Peyer's patch (tissue), 4 donors: ENCODE results near the gene ARHGEF7. TPM values are rescaled to one million over a fixed set of nuclear protein-coding genes. Genes with fewer than 3 reads are reported as not detected.

Source experiments
- DNase-seq, 3 donors: peaks; one replicate each; pipeline ENCODE4 v3.0.0-alpha.2; 2017 to 2019
- H3K27ac ChIP-seq, 4 donors: fragments of 200-600 bp; sonication (generic); one replicate each; pipeline ENCODE4 v1.5.1; 2016 to 2019
- H3K27me3 ChIP-seq, 2 donors: fragments of 200-600 bp; sonication (generic); one replicate each; pipeline ENCODE4 v1.5.1; 2019
- H3K36me3 ChIP-seq, 3 donors: fragments of 200-600 bp; sonication (generic); one replicate each; pipeline ENCODE4 v1.5.1; 2016 to 2019
- H3K4me1 ChIP-seq, 4 donors: fragments of 200-600 bp; sonication (generic); one replicate each; pipeline ENCODE4 v1.5.1; 2016 to 2019
- H3K4me3 ChIP-seq, 4 donors: fragments of 200-600 bp; sonication (generic); 1 replicate in 3 of 4; 2 replicates in 1 of 4; pipeline ENCODE4 v1.5.1; 2016 to 2019; ENCODE audit warnings: mild to moderate bottlenecking in 1 of 4
- H3K9me3 ChIP-seq, 4 donors: fragments of 200-600 bp; sonication (generic); one replicate each; pipeline ENCODE4 v1.5.1; 2016 to 2019; ENCODE audit warnings: mild to moderate bottlenecking in 1 of 4
- CTCF ChIP-seq, 6 experiments: fragments of 450-650 bp in 4 of 6; fragments of 200-600 bp in 2 of 6; sonication (generic) in 1 of 6; IDR thresholded peaks; one replicate each; pipeline ENCODE4 v1.5.1; 2017 to 2019; ENCODE audit warnings: antibody characterized with exemption in 6 of 6, mild to moderate bottlenecking in 3 of 6, moderate library complexity in 1 of 6
- POLR2A ChIP-seq, 2 donors: fragments of 450-650 bp; IDR thresholded peaks; one replicate each; pipeline ENCODE4 v1.5.1; 2017; ENCODE audit warnings: antibody characterized with exemption in 2 of 2, mild to moderate bottlenecking in 2 of 2, moderate library complexity in 2 of 2
- total RNA-seq, 4 donors: library from RNA; depleted of rRNA; stranded (reverse); fragments of >200 nt; gene quantifications; one replicate each; pipeline ENCODE4 v1.1.0, GENCODE V29; 2016

ARHGEF7 gene
- total RNA-seq, 4 donors from 2014 or later, result 58.1 to 117 (median 95.5) TPM

- H3K27ac ChIP-seq, result no peak overlapping the region
- H3K27me3 ChIP-seq, result no peaks in the 10 kb centered on the region
- no peaks in the 10 kb centered on the region for H3K4me1 ChIP-seq
- no peaks in the 10 kb centered on the region for H3K9me3 ChIP-seq
- H3K4me3 ChIP-seq, result no peak overlapping the region
- TF ChIP-seq POLR2A (IDR thresholded peaks at IDR 0.05), result no peak
- no peak for TF ChIP-seq CTCF (IDR thresholded peaks at IDR 0.05)
- no peaks in the 10 kb centered on the region for H3K36me3 ChIP-seq
- peak in 2 of 3 donors; percentile 32 to 41 for DNase-seq
Observed at GRCh38 chr13:111323950-111324651, 209.0 kb downstream of the ARHGEF7 start.

DNA sequence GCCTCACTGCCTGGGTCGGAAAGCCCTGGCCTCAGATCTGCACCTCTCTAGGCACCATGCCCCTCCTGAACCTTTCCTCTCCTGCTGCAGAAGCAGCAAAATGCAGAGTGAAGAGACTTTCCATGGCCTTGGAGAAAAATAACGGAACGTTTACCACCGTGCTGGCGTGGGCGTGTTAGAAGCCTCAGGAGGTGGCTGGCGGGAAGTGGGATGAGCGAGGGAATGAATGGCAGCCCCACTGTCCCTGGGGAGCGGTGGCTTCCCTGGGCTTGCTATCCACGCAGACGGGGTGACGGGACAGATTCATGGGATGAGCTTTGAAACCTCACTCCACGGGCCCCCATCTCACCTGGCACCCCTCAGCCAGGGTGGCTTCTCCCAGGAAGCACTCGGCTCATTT, 209.6 kb downstream of the ARHGEF7 start:
- Histone ChIP-seq H3K4me1 (no peaks in the 10 kb centered on the region), H3K36me3 (no peaks in the 10 kb centered on the region), H3K9me3 (no peaks in the 10 kb centered on the region), H3K27ac (no peak overlapping the region), H3K27me3 (no peaks in the 10 kb centered on the region), H3K4me3 (no peak overlapping the region)
- DNase-seq, result peak in 1 of 3 donors; percentile 17
- TF ChIP-seq POLR2A (IDR thresholded peaks at IDR 0.05) (no peak), CTCF (IDR thresholded peaks at IDR 0.05) (no peak)

DNA sequence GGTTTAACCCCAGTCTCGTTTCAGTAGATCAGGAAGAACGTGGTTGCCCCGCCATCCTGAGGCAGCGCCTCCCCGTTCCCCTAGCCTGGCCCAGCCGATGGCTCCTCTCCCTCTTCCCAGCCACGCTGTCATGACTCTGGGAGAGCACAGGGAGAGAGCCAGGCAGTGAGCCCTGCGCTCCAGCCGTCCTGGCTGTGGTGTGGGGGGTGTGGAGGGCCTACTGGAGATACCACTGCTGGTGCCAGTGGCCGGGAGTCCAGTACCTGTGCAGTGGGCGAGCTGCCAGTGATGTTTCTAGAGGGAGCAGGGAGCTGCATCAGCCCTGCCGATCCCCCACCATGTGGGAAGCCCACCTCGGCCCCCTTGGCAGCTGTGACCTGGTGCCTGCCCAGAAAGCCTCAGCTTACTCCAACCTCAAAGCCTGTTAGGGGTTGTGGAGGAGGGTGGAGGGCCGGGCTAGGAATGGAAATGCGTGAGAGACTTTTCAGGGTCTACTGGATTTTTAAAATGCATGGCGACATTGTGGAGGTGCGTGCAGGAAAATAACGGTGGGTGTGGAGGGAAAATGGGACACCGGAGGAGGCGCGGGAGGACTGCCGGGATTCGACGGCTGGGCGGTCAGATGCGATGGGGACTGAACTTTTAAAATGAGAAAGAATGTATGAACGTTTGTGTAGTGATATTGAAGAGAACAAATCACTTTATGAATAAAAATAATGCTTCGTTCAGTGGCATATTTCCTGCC, 210.2 kb downstream of the ARHGEF7 start:
- no peak for TF ChIP-seq CTCF (IDR thresholded peaks at IDR 0.05)
- TF ChIP-seq POLR2A (IDR thresholded peaks at IDR 0.05), result no peak
- H3K36me3 ChIP-seq, result no peaks in the 10 kb centered on the region
- H3K27me3 ChIP-seq, result no peaks in the 10 kb centered on the region
- H3K4me1 ChIP-seq, result no peaks in the 10 kb centered on the region
- no peak overlapping the region for H3K27ac ChIP-seq
- no peak overlapping the region for H3K4me3 ChIP-seq
- no peaks in the 10 kb centered on the region for H3K9me3 ChIP-seq
- peak in 2 of 3 donors; percentile 33 to 36 for DNase-seq

GRCh38 chr13:111325941-111326620, 211.0 kb downstream of the ARHGEF7 start:
- Histone ChIP-seq H3K4me3 (no peak overlapping the region), H3K9me3 (no peaks in the 10 kb centered on the region), H3K36me3 (no peaks in the 10 kb centered on the region), H3K27ac (no peak overlapping the region), H3K27me3 (no peaks in the 10 kb centered on the region), H3K4me1 (no peaks in the 10 kb centered on the region)
- DNase-seq, result peak in 1 of 3 donors; percentile 41
- TF ChIP-seq POLR2A (IDR thresholded peaks at IDR 0.05), result no peak
- TF ChIP-seq CTCF (IDR thresholded peaks at IDR 0.05), result no peak

DNA sequence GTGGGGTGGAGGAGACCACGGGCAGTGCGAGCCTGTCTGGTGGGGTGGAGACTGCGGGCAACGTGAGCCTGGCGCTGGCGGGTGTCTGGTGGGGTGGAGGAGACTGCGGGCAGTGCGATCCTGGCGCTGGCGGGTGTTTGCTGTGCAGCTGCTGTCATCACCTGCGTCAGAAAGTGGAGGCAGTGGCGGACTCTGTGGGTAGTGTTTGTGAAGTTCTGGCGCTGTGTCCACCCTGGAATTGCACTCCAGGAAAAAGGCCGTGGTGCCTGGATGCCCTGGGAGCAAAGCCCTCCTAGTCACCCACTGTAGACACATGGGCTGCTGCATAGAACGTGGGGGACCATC, 211.5 kb downstream of the ARHGEF7 start:
- Histone ChIP-seq H3K27ac (no peak overlapping the region), H3K4me3 (no peak overlapping the region), H3K9me3 (no peaks in the 10 kb centered on the region), H3K4me1 (no peaks in the 10 kb centered on the region), H3K27me3 (no peaks in the 10 kb centered on the region), H3K36me3 (no peaks in the 10 kb centered on the region)
- TF ChIP-seq CTCF (IDR thresholded peaks at IDR 0.05) (no peak), POLR2A (IDR thresholded peaks at IDR 0.05) (no peak)
- peak in 2 of 3 donors; percentile 24 to 38 for DNase-seq
